ENCODE measurements around the gene SLC35F2.

GRCh38 chr11:107810875-107811274, 47.7 kb downstream of the SLC35F2 start:
- TF ChIP-seq ISL1 (CRISPR knock-in tag; IDR thresholded peaks at IDR 0.05), result no peak
- no peak for TF ChIP-seq RARB (CRISPR knock-in tag; IDR thresholded peaks at IDR 0.05)
- no peak for TF ChIP-seq PPARA (CRISPR knock-in tag; IDR thresholded peaks at IDR 0.05; ENCODE audit: borderline replicate concordance)
- TF ChIP-seq ZC3H10 (CRISPR knock-in tag; IDR thresholded peaks at IDR 0.05), result no peak
- no peak for TF ChIP-seq ESRRG (CRISPR knock-in tag; IDR thresholded peaks at IDR 0.05)
- TF ChIP-seq ZNF70 (CRISPR knock-in tag; IDR thresholded peaks at IDR 0.05), result no peak
- TF ChIP-seq ZFP3 (CRISPR knock-in tag; IDR thresholded peaks at IDR 0.05), result no peak
- TF ChIP-seq TCF4 (CRISPR knock-in tag; IDR thresholded peaks at IDR 0.05; ENCODE audit: borderline replicate concordance), result no peak
- TF ChIP-seq, protein P1, sequence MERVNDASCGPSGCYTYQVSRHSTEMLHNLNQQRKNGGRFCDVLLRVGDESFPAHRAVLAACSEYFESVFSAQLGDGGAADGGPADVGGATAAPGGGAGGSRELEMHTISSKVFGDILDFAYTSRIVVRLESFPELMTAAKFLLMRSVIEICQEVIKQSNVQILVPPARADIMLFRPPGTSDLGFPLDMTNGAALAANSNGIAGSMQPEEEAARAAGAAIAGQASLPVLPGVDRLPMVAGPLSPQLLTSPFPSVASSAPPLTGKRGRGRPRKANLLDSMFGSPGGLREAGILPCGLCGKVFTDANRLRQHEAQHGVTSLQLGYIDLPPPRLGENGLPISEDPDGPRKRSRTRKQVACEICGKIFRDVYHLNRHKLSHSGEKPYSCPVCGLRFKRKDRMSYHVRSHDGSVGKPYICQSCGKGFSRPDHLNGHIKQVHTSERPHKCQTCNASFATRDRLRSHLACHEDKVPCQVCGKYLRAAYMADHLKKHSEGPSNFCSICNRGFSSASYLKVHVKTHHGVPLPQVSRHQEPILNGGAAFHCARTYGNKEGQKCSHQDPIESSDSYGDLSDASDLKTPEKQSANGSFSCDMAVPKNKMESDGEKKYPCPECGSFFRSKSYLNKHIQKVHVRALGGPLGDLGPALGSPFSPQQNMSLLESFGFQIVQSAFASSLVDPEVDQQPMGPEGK (CRISPR knock-in tag; IDR thresholded peaks at IDR 0.05; ENCODE audit: borderline replicate concordance), result no peak

Data from SK-N-SH treated with all-trans-retinoic acid at 6 μM for 48 hours (cell line).